HUES6 (cell line): ENCODE measurements around the gene CCDC69.
"Not testable (repeated sequence)": the region's sequence is repeated elsewhere in the genome, so short reads cannot be mapped to it uniquely, and the experiment has no call there.

Source experiments
- H3K27ac ChIP-seq: 2 replicates; pipeline ENCODE4 v1.7.0; 2013; ENCODE audit warnings: low read depth, mild to moderate bottlenecking, low read length, inconsistent platforms
- H3K27me3 ChIP-seq: 2 replicates; pipeline ENCODE4 v1.6.1; 2013; ENCODE audit warnings: low read length; ENCODE audit not compliant: control insufficient read depth, insufficient read depth
- H3K36me3 ChIP-seq: 2 replicates; pipeline ENCODE4 v1.6.1; 2013; ENCODE audit warnings: low read length; ENCODE audit not compliant: control insufficient read depth, insufficient read depth
- H3K4me1 ChIP-seq: 2 replicates; pipeline ENCODE4 v1.6.1; 2013; ENCODE audit warnings: low read length; ENCODE audit not compliant: control insufficient read depth, insufficient read depth
- H3K4me3 ChIP-seq: 2 replicates; pipeline ENCODE4 v1.5.1; 2013; ENCODE audit warnings: low read depth, low read length
- H3K9ac ChIP-seq: one replicate; pipeline ENCODE4 v1.6.1; 2013; ENCODE audit warnings: mild to moderate bottlenecking, low read length
- H3K9me3 ChIP-seq: 2 replicates; pipeline ENCODE4 v1.6.1; 2013; ENCODE audit warnings: low read depth, low read length; ENCODE audit not compliant: control insufficient read depth, insufficient read depth

The CCDC69 gene

GRCh38 chr5:151208481-151208914, 15.4 kb downstream of the CCDC69 start:
- H3K27ac ChIP-seq: no peak overlapping the region
- H3K9me3 ChIP-seq: no peaks in the 10 kb centered on the region
- H3K36me3 ChIP-seq: no peaks in the 10 kb centered on the region
- no peaks in the 10 kb centered on the region for H3K27me3 ChIP-seq
- H3K9ac ChIP-seq: no peak overlapping the region
- no peak overlapping the region for H3K4me3 ChIP-seq
- H3K4me1 ChIP-seq: peaks cover under 1% of the 10 kb centered on the region; the same call in 1 of the 2 replicates

GRCh38 chr5:151205411-151205810, 18.5 kb downstream of the CCDC69 start:
- no peak overlapping the region for H3K9ac ChIP-seq
- H3K27me3 ChIP-seq: no peaks in the 10 kb centered on the region
- H3K36me3 ChIP-seq: no peaks in the 10 kb centered on the region
- H3K9me3 ChIP-seq: no peaks in the 10 kb centered on the region
- no peaks in the 10 kb centered on the region for H3K4me1 ChIP-seq
- H3K27ac ChIP-seq: no peak overlapping the region
- no peak overlapping the region for H3K4me3 ChIP-seq

GRCh38 chr5:151204051-151204450, 19.8 kb downstream of the CCDC69 start:
- Histone ChIP-seq H3K27ac (no peak overlapping the region), H3K4me1 (no peaks in the 10 kb centered on the region), H3K4me3 (no peak overlapping the region), H3K27me3 (no peaks in the 10 kb centered on the region), H3K9ac (no peak overlapping the region), H3K9me3 (no peaks in the 10 kb centered on the region), H3K36me3 (no peaks in the 10 kb centered on the region)

GRCh38 chr5:151202381-151203139, 21.3 kb downstream of the CCDC69 start:
- H3K9me3 ChIP-seq: no peaks in the 10 kb centered on the region
- no peaks in the 10 kb centered on the region for H3K36me3 ChIP-seq
- H3K27ac ChIP-seq: no peak overlapping the region

GRCh38 chr5:151200913-151201595, 22.8 kb downstream of the CCDC69 start:
- no peaks in the 10 kb centered on the region for H3K4me1 ChIP-seq
- no peaks in the 10 kb centered on the region for H3K36me3 ChIP-seq

More at GRCh38 chr5:151202381-151203139, 21.3 kb downstream of the CCDC69 start:
- H3K9ac ChIP-seq: no peak overlapping the region
- no peaks in the 10 kb centered on the region for H3K4me1 ChIP-seq
- H3K27me3 ChIP-seq: no peaks in the 10 kb centered on the region
- no peak overlapping the region for H3K4me3 ChIP-seq

GRCh38 chr5:151199581-151200185, 24.2 kb downstream of the CCDC69 start:
- Histone ChIP-seq H3K9ac (no peak overlapping the region), H3K4me1 (no peaks in the 10 kb centered on the region), H3K27ac (no peak overlapping the region), H3K36me3 (no peaks in the 10 kb centered on the region), H3K4me3 (no peak overlapping the region), H3K9me3 (no peaks in the 10 kb centered on the region), H3K27me3 (no peaks in the 10 kb centered on the region)

More at GRCh38 chr5:151200913-151201595, 22.8 kb downstream of the CCDC69 start:
- Histone ChIP-seq H3K4me3 (no peak overlapping the region), H3K27me3 (no peaks in the 10 kb centered on the region), H3K27ac (no peak overlapping the region), H3K9me3 (no peaks in the 10 kb centered on the region), H3K9ac (no peak overlapping the region)

- Histone ChIP-seq H3K4me3 (no peak overlapping the region), H3K9ac (no peak overlapping the region), H3K36me3 (no peaks in the 10 kb centered on the region), H3K27ac (no peak overlapping the region), H3K27me3 (no peaks in the 10 kb centered on the region), H3K4me1 (no peaks in the 10 kb centered on the region), H3K9me3 (no peaks in the 10 kb centered on the region)
Measured at GRCh38 chr5:151198861-151199260, 25.0 kb downstream of the CCDC69 start.

- H3K27ac ChIP-seq, H3K4me1 ChIP-seq, H3K9ac ChIP-seq, H3K4me3 ChIP-seq, H3K9me3 ChIP-seq, H3K27me3 ChIP-seq, H3K36me3 ChIP-seq: not testable (repeated sequence)
Measured at GRCh38 chr5:151197291-151197600, 26.6 kb downstream of the CCDC69 start.

GRCh38 chr5:151196556-151197290, 27.2 kb downstream of the CCDC69 start:
- peaks cover 2% of the 10 kb centered on the region; the same call in 1 of the 2 replicates for H3K9me3 ChIP-seq
- no peak overlapping the region for H3K9ac ChIP-seq
- no peak overlapping the region for H3K27ac ChIP-seq
- no peaks in the 10 kb centered on the region for H3K27me3 ChIP-seq
- no peak overlapping the region for H3K4me3 ChIP-seq
- no peaks in the 10 kb centered on the region for H3K36me3 ChIP-seq
- 0 out of 2 replicates have a peak, but pooled peaks cover 2% of the 10 kb centered on the region for H3K4me1 ChIP-seq

- Histone ChIP-seq H3K27ac (no peak overlapping the region), H3K9me3 (peaks cover 2% of the 10 kb centered on the region; the same call in 1 of the 2 replicates), H3K4me1 (0 out of 2 replicates have a peak, but pooled peaks cover 5% of the 10 kb centered on the region), H3K36me3 (no peaks in the 10 kb centered on the region), H3K4me3 (no peak overlapping the region), H3K27me3 (no peaks in the 10 kb centered on the region), H3K9ac (no peak overlapping the region)
Measured at GRCh38 chr5:151195622-151196021, 28.3 kb downstream of the CCDC69 start.
